Measurements from ENCODE around the gene CS.
"Not testable (repeated sequence)": the region's sequence is repeated elsewhere in the genome, so short reads cannot be mapped to it uniquely, and the experiment has no call there.

CS gene

DNA sequence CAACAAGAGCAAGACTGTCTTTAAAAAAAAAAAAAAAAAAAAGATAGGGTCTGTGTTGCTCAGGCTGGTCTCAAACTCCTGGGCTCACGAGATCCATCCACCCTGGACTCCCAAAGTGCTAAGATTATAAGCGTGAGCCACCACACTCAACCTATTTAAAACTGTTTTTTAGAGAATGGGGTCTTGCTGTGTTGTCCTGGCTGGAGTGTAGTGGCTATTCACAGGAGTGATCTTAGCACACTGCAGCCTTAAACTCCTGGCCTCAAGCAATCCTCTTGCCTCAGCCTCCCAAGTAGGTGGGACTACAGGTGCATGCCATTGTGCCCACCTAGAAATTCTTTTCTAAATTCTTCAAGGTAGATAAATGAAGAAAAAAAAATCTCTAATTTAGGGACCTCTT is 25.8 kb downstream of the CS start:
- no peak for DNase-seq

DNA sequence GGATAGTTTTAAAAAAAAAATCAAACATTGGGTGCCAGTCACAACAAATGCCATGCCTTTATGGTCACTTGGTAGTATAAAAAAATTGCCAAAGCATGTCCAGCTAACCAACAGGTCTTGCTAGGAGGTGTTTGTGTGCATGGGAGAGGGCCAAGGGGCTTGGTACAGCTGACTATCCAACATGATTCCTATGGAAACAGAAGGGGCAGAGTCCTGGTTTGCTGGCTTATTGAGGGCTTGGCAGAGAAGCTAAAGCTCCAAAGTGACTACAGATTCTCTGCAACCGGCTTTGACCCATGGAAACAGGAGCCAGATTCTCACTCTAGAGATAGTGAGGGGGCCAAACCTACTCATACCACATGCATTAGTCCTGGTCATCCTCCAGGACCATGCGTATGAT is 27.7 kb downstream of the CS start:
- not testable (repeated sequence) for DNase-seq

DNA sequence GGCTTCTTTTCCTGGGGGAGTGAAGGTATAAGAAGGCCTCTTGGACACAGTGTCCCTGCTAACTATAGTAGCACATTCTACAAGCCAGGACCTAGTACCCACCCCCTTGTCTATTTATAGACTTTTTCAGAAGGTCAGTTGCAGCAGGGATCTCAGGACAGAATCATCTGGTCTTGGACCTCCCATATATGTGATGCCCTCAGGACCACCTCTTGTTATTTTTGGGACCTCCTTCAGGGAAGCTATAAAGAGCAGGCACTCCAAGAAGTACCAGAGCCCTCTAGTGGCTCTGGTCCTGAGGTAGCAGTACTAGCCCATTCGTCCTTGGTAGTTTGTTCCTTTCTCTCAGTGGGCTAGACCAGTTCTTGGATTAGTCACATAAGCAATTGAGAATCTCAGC is 29.1 kb downstream of the CS start:
- DNase-seq = no peak

DNA sequence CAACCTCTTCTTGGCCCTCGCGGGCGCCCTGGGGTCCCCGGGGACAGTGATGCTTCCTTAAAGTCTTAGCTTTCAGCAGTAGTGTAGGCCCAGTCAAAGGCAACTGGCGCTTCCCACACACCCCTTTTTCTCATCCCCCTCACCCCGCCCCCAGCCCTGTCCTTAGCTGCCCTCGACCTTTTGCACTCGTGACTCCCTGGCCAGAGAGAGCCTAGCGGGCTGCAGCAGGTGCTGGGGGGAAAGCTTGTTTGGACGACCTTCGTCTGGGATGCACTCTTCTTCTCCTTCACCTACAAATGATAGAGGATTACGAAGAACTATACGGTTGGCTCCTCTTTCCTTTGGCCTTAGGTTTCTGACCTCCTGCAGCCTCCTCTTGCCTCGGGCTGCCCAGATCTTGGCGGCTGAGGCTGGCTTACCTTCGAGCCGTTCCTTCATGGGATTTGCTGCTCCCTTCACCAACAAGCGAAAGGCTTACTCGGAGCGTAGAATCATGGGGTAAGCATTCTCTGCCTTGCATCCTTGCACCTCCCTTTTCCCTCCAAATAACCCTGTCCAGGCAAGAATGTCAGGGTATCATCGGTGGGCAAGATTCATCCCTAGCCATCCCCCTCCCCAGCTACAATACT is 32.6 kb downstream of the CS start:
- no peak for DNase-seq

DNA sequence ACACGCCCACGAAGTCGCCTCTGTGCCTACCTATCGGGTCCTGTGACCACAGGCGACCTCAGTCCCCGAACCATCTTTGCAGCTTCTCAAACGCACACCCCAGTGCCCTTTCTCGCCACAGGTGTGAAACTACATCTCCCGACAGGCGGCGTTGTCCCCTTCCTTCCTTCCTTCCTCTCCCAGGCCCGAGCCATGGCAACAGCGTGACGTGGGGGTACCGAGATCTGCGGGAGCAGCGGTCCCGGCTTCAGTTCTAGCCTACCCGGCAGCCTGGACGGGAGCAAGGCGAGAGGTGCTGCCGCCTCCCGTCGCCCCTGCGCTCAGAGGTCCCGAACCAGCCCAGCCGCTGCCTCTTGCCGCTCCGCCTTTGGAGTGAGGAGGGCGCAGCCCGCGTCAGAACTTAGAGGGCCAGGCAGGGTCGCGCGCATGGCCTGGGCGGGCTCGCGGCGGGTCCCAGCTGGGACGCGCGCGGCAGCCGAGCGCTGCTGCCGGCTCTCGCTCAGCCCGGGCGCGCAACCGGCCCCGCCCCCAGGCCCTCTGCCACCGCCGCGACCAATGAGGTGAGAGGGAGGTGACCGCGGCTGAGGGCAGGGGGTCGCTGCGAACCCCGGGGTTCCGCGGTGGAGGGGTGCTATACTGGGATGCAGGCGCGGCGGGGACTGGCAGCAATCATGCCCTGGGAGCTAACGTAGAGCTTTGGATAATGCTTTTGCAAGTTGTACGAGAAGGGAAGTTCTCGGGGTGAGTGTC is 33.3 kb downstream of the CS start, which contains the start of gene COQ10A:
Gene COQ10A (plus strand): TSS at position 250 of the 750 bp plus-strand sequence. CDS start 177 bp downstream, at position 427.
- DNase-seq = peak; percentile 64

DNA sequence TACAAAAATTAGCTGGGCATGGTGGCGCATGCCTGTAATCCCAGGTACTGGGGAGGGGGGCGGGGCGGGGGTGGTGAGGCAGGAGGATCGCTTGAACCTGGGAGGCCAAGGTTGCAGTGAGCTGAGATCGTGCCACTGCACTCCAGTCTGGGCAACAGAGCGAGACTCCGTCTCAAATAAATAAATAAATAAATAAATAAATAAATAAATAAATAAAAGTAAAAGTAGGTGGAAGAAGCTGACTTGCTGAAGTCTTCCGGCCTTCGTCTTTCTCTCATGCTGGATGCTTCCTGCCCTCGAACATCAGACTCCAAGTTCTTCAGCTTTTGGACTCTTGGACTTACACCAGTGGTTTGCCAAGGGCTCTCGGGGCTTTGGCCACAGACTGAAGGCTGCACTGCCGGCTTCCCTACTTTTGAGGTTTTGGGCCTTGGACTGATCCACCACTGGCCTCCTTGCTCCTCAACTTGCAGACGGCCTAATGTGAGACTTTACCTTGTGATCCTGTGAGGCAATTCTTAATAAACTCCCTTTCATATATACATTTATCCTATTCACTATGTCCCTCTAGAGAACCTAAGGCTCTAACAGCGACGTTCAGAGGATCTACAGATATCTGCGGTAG is 34.0 kb downstream of the CS start:
- not testable (repeated sequence) for DNase-seq

DNA sequence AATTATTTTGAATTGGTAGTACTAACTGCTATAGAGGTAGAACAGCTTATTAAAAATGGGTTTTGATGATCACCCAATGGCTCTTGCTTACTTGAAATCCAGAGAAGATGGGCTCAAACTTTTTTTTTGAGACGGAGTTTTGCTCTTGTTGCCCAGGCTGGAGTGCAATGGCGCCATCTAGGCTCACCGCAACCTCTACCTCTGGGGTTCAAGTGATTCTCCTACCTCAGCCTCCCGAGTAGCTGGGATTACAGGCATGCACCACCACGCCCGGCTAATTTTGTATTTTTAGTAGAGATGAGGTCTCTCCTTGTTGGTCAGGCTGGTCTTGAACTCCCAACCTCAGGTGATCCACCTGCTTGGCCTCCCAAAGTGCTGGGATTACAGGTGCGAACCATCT is 37.2 kb downstream of the CS start:
- not testable (repeated sequence) for DNase-seq

DNA sequence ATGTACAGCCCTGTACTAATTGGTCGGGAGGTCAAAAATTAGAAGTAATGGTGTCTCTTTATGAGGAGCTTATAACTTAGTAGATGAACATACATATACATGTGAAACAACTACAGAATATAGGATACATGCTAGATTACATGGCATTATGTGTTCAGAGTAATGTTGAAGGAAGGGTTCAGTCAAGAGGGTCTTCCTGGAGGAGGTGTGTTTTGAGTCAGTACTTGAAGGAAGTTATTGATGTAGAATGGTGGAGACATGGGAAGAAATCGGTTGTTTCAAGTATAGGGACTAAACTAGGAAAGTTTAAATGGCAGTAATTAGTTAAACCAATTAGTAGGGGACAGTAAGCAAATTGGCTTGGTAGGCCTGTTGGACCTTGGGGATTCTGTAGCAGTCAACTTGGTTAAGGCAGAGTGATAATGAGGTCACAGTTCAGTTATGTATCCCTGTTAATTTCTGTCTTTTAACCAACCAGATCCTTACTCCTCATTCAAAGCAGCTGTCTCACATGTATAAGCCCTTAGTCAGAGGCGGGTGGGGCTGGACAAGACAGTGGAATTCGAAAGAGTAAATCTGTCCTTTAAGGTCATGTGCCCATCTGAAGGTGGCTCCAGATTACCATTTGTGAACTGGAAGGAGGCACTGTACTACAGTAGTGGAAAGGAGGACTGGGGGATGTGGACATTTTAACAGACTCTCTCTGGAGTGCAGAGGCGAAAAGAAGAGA is 38.5 kb downstream of the CS start:
- DNase-seq = no peak

DNA sequence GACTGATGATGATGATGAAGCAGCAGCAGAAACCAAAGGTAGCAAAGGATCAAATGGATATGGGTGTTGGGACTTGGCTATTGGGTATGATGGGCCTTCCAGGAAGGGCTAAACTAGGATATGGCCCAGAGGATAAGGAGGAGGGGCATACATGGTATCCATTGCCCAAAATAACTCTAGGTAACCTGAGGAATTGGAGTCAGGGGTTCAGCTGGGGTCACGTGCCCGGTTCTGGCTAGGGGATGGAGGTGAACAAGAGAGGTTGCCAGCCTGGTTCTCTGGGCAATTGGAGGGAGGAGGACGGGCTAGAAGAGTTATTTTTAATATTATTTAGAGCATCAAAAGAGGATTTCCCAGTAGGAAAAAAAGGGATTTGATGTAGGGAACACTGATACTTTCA is 39.2 kb downstream of the CS start:
- DNase-seq = no peak

DNA sequence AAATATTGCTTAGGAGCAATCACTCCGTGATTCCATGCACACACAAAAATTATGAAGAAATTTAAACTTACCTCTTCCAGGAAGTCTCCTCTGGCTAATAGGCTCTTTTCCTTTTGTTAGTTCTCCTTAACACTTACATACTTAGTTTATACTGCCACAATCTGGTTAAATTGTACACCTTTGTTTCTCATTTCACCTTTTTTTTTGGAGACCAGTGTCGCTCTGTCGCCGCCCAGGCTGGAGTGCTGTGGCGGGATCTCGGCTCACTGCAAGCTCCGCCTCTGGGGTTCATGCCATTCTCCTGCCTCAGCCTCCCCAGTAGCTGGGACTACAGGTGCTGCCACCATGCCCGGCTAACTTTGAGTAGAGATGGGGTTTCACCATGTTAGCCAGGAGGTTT is 39.8 kb downstream of the CS start:
- no peak for DNase-seq

DNA sequence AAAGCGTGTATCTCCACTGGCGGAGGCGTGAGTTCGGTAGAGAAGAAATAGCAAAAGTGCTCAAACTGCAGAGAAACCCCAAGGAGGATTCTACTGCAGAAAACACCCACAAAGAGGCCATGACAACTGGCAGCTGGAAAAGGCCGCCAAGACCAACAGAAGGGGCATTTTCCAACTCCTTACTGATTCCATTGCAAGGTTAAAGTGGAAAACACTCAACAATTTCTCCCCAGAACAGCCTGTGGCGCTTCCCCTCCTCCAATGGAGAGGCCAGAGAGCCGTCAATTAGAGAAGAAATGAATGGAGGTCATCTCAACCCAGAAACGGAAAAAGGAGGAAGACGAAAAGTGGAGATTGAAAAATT is 41.3 kb downstream of the CS start:
- DNase-seq = no peak

DNA sequence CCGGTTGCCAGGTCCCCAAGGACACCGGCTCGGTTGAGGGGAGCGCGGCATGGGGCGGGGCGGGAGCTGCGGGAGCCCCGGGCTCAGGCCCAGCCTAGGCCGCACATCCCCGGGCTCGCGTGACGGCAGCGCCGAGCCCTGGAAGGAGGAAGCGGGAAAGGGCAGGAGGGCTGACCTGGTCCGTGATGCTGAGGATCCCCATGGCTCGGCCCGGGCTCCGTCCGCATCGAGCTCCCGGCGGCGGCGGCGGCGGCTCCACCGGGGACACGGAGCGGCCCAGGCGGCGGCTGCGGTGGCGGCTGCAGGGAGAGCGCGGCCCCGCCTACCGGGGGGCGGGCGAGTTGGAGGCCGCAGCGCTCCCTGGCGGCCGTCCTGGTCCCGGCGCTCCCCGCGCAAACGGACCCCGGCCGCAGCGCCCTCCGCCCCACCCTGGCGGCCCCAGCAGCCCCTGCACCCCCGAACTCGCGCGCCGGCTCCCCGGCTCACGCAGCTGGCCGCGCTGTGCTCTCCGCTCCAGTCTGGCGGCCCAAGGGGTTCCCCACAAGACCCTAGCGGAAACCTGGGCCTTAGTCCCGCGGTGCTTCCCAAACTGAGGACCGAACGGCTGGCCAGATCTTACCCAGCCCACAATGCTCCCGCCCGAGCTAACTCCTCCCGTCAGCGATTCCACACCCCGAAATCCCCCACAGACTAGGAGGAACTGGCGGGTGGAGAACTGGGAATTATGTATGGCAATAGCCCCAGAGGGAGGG is 41.9 kb downstream of the CS start, which contains the start of gene ANKRD52:
Gene ANKRD52 (minus strand): TSS at position 317 of the 752 bp plus-strand sequence. CDS start 115 bp downstream, at position 202.
- DNase-seq = peak; percentile 48

DNA sequence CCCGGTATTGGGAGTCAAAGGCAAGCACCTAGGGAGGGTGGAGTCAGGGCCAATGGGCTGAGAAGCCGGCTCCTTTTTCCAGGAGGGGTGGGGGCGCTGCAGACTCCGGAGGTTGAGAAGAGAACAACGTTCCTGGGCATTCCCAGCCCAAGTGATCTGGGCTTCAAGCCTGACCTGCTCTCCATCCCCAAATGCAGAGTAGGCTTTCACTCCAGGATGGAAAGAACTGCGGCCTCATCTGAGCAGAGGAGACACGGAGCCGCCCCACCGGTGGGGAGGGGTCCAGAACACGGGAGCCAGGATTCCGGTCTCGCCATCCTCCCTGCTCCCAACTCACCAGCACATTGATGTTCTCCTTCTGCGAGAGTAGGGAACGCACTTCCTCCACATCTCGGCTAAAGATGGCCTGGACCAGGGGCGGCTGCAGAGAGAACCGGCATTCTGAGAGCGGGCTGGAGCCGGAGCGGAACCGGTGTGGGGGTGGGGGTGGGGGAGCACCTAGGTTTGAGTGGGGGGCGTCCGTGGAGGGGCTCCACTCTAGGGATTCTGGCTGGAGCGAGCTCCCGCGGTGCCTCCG is 42.6 kb downstream of the CS start:
- DNase-seq = peak; percentile 7

DNA sequence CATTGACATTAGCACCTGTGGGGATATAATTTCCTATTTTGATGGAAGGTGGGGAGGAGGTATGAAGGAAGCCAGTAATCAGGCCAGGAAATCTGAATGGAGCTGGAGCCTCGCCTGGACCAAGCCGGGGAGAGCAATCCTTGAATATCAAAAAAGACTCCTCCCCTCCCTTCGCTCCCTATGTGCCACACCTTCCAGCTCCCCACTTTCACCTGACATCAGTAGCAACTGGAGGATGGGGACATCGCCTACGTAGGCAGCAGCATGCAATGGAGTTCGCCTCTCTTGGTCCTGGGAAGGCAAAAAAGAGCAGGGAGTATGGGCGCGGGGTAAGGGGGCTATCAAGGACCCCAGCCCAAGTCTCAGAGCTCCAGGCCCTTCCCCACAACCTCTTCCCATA is 43.1 kb downstream of the CS start:
- DNase-seq = no peak

DNA sequence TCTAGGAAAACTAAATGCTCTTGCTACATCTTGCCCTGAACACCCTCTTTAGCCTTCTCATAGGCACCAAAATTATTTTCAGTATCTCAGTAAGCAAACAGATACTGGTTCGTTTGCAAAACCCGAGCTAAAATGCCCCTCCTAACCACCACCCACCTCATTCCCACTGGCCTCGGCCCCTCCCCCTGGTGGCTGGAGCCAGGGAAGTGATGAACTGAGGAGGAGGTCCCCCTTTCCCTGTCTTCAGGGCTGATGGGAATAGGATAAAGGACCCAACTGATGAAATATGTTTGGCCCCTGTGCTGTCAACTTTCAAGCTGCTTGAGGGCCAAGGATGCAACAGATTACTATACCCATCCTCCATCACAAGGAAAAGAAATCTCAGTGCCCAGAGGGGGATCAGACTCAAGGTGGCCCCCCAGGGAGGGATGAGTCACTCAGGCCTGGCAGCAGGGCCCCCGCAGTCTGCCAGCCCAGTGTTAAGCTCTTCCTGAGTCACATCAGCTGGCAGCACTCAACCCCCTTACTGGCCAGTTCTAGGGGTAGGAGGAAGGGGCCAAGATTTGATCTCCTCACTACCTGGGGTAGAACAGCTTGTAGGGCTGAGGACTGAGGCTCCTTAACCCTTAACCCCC is 43.7 kb downstream of the CS start:
- DNase-seq = no peak

DNA sequence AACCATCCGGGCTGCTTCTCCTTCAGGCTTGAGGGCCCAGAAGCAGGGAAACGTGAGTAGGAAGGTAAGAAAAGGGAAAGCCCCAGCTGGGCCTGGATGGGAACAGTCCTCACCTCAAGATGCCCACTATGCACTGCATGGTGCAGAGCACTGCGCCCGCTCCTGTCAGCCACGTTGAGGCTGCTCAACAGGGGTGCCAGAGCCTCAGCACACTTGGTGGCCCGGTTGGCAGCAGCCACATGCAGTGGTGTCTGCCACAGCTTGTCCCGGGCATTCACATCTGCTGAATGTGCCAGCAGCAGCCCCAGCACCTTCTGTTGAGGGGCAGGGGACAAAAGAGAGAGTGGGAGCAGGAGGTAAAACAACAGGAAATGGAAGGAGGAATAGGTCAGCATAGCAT is 44.5 kb downstream of the CS start:
- no peak for DNase-seq

DNA sequence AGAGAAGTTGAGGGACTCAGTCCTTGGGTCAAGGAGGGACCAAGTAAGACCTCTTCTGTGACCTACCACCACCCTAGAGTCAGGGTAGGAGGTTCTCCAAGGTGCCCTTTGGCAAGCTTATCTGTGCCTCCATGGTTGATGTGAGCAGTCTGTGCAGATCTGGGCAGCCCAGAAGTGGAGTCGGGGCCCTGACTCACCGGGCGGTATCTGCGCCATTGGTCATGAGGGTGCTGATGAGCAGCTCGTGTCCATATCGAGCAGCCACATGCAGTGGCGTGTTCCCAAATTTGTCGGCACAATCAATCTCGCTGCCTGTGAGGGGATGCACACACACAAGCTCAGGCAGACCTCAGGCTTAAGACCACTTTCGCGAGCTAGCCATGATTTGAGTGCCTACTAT is 47.0 kb downstream of the CS start:
- DNase-seq = no peak

DNA sequence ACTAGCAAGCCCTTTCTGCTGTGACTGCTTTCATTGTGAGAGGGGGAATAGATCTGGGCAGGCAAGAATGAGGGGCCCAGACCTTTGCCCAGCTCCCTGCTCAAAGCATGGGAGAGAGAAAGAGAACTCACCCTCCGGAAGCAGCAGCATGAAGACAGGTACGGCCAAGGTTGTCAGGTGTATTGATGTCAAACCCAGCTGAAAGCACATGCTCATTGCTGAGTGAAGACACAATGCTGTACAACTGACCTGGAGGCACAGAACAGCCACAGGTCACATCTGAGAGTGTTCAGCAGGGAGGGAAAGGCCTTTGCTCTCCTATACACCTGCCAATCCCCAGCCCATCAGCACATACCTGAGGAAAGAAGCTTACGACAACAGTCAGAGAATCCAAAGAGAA is 47.5 kb downstream of the CS start:
- no peak for DNase-seq

DNA sequence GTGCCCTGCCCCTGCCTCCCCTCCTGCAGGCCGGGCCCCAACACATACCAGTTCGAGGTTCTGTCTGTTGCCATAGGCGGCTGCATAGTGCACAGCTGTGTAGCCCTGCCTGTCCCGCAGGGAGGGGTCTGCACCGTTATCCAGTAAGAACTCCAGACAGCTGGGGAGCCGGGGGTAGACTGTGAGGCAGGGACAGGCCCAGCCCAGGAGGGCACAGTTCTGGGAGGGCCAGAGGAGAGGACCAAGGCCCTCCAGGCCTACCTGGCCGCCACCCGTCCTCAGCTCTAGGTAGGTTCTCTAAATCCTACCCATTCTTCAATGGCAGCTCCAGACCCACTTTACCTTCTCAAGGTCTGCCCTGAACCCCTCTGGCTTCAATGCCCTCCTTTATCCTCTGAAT is 51.4 kb downstream of the CS start:
- no peak for DNase-seq

DNA sequence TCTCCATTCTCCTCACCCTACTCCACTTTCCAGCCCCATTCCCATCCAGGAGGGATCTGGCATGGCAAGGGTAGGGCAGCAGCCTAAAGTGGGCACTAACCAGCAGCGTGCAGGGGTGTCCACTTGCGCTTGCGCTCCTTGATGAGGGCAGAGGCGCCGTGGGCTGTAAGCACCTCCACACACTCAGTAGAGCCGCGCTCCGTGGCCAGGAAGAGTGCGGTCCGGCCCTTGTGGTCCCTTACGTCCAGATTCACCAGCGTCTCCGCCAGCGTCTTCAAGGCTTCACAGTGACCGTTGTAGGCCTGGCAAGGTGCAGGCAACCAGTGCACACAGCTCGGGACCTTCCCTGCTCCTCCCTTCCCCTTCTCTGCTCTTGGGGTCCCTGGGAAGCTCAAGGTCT is 52.2 kb downstream of the CS start:
- DNase-seq = no peak

DNA sequence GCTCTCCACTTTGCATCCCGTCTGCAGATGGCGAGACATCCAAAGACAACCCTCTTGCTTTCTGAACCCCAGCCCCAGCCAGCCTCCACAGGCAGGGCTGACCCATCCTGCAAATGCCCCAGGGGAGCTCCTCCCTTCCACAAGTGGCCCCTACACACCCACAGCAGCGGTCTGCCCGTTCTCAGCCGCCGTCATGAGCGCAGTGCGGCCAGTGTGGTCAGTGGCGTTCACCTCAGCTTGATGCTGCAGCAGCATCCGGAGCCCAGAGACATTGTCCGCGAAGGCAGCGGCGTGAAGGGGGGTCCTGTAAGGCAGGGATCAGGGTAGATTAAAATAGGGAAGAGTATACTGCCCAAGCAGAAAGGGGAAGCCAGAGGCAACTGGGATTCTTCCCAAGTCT is 55.6 kb downstream of the CS start:
- DNase-seq = no peak

DNA sequence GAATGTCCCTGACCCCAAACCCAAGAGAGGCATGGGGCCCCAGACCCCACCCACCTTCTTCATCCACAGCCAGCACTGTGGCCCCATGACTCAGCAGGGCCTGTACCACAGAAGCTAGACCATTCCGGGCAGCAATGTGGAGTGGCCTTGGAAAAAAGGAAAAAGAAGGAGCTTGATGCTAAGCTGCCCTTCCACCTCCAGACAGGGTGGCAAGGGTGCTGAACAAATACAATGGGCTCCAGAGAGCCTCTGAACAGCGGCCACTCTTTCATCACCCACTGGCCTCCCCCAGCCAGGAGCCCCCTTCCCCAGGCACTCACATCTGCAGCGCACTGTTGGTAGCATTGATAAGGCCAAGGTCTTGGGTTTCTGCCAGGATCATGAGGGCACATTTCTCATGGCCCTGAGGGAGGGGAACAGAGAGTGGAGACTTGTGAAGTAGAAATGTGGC is 56.4 kb downstream of the CS start:
- DNase-seq = no peak

All from NCI-H1105 treated with DMSO at 0.1 percent for 48 hours (cell line).